Thyroid gland (tissue), 4 donors: ENCODE results near the gene TRMO. TPM values are rescaled to one million over a fixed set of nuclear protein-coding genes. Genes with fewer than 3 reads are reported as not detected.
"Not testable (repeated sequence)": the region's sequence is repeated elsewhere in the genome, so short reads cannot be mapped to it uniquely, and the experiment has no call there.

Experiments
- DNase-seq, 2 donors: peaks; one replicate each; pipeline ENCODE4 v3.0.0-alpha.2; 2019
- H3K27ac ChIP-seq, 3 donors: fragments of 200-600 bp; sonication (generic); 1 replicate in 2 of 3; 2 replicates in 1 of 3; pipeline ENCODE4 v1.5.1; 2016 to 2019; ENCODE audit warnings: mild to moderate bottlenecking in 1 of 3, moderate library complexity in 1 of 3
- H3K27me3 ChIP-seq: fragments of 200-600 bp; sonication (generic); one replicate; pipeline ENCODE4 v1.5.1; 2019
- H3K36me3 ChIP-seq, 2 donors: fragments of 200-600 bp; sonication (generic); one replicate each; pipeline ENCODE4 v1.5.1; 2016 to 2019
- H3K4me1 ChIP-seq, 2 donors: fragments of 200-600 bp; sonication (generic); one replicate each; pipeline ENCODE4 v1.5.1; 2017 to 2019
- H3K4me3 ChIP-seq, 3 donors: fragments of 200-600 bp; sonication (generic); replicated peaks in 1 of 3; 1 replicate in 2 of 3; 2 replicates in 1 of 3; pipeline ENCODE4 v1.5.1; 2016; ENCODE audit warnings: mild to moderate bottlenecking in 1 of 3
- H3K9me3 ChIP-seq: fragments of 200-600 bp; sonication (generic); one replicate; pipeline ENCODE4 v1.5.1; 2017
- CTCF ChIP-seq, 6 experiments: fragments of 200-600 bp in 3 of 6; fragments of 450-650 bp in 3 of 6; sonication (generic) in 3 of 6; IDR thresholded peaks; one replicate each; pipeline ENCODE4 v1.5.1; 2016 to 2019; ENCODE audit warnings: antibody characterized with exemption in 6 of 6, mild to moderate bottlenecking in 2 of 6, inconsistent platforms in 1 of 6, moderate library complexity in 1 of 6
- POLR2A ChIP-seq, 2 donors: fragments of 450-650 bp; IDR thresholded peaks; one replicate each; pipeline ENCODE4 v1.6.1; 2017; ENCODE audit warnings: antibody characterized with exemption in 2 of 2, mild to moderate bottlenecking in 2 of 2, moderate library complexity in 1 of 2
- WGBS, 2 donors: methylation state at CpG; one replicate each; pipeline ENCODE4 v1.1.5; 2017; 5-methylcytosine and 5-hydroxymethylcytosine counted together
- intact Hi-C: fragments of 100-400 bp; cut with DNase I; formaldehyde crosslinking; loops from one replicate; pipeline ENCODE4 v1.15.1; 2023
- total RNA-seq, 4 donors: library from RNA; depleted of rRNA; stranded (reverse); fragments of >200 nt; gene quantifications; one replicate each; pipeline ENCODE4 v1.2.3, GENCODE V29; 2016

Gene TRMO
- total RNA-seq, 4 donors from 2014 or later, result 56.6 to 81.6 (median 59.0) TPM

- WGBS, 2 donors, result 77 to 81% methylated on average over 2 of the region's 2 CpGs
- Histone ChIP-seq H3K4me3 (no peak overlapping the region), H3K4me1 (no peaks in the 10 kb centered on the region), H3K27me3 (no peaks in the 10 kb centered on the region), H3K9me3 (no peaks in the 10 kb centered on the region), H3K36me3 (no peaks in the 10 kb centered on the region), H3K27ac (no peak overlapping the region)
- intact Hi-C loops, result no loop called here
- no peak for TF ChIP-seq POLR2A (IDR thresholded peaks at IDR 0.05)
- TF ChIP-seq CTCF (IDR thresholded peaks at IDR 0.05), result no peak
- DNase-seq, result no peak
Measured at GRCh38 chr9:97963232-97963631, 40.9 kb upstream of the TRMO start.

- H3K4me3 ChIP-seq, result no peak overlapping the region
- TF ChIP-seq POLR2A (IDR thresholded peaks at IDR 0.05), result no peak
- TF ChIP-seq CTCF (IDR thresholded peaks at IDR 0.05), result no peak
- no peak overlapping the region for H3K27ac ChIP-seq
- no peaks in the 10 kb centered on the region for H3K27me3 ChIP-seq
- H3K36me3 ChIP-seq, result no peaks in the 10 kb centered on the region
- 75 to 83% methylated on average over 5 of the region's 5 CpGs for WGBS, 2 donors
- H3K9me3 ChIP-seq, result no peaks in the 10 kb centered on the region
- H3K4me1 ChIP-seq, result no peaks in the 10 kb centered on the region
- intact Hi-C loops, result no loop called here
- DNase-seq, result no peak
Measured at GRCh38 chr9:97962575-97962974, 40.3 kb upstream of the TRMO start.

DNA sequence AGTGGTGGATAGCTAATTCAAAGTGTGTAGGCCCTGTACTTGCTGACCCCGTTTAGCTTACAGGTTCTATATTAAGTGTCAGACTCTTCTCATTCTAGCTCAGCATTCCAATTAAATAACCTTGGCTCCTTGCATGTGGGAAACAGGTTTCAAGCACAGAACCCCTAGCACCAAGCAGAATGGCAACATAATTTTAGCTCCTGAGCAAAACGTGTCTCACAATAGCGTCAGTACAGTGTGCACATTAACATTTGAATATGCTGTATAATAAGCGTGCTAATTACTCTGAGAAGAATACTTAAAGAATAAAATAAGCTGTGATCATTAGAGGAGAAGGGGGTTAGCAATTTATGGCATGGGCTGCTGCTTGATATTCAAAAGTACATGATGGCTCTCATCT is 39.8 kb upstream of the TRMO start:
- Histone ChIP-seq H3K27ac (no peak overlapping the region), H3K36me3 (no peaks in the 10 kb centered on the region), H3K27me3 (no peaks in the 10 kb centered on the region), H3K4me1 (no peaks in the 10 kb centered on the region), H3K9me3 (no peaks in the 10 kb centered on the region), H3K4me3 (no peak overlapping the region)
- 74 to 81% methylated on average over 4 of the region's 4 CpGs for WGBS, 2 donors
- intact Hi-C loops, result no loop called here
- DNase-seq, result no peak
- TF ChIP-seq CTCF (IDR thresholded peaks at IDR 0.05), result no peak
- TF ChIP-seq POLR2A (IDR thresholded peaks at IDR 0.05), result no peak

DNA sequence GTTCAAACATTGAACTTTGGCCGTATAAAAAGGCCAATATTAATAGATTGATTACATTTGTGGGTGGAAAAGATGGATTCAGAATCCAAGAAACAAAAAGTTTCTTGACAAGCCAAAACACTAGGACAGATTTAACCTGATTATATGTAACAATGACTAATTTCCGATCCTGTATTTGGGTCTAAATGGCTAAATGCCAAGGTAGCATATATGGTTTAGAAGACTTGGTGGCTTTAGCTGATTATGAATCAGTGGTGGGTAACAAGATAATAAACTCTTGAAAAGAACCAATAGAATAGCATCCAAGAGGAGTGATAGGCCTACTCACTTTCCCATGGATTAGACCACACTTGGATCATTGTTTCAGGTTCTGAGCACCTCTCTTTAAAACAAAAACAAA is 39.1 kb upstream of the TRMO start:
- intact Hi-C loops, result no loop called here
- H3K27me3 ChIP-seq, result no peaks in the 10 kb centered on the region
- H3K4me3 ChIP-seq, result no peak overlapping the region
- no peak overlapping the region for H3K27ac ChIP-seq
- 93 to 96% methylated on average over 2 of the region's 2 CpGs for WGBS, 2 donors
- DNase-seq, result no peak
- TF ChIP-seq CTCF (IDR thresholded peaks at IDR 0.05) (no peak), POLR2A (IDR thresholded peaks at IDR 0.05) (no peak)
- H3K36me3 ChIP-seq, result no peaks in the 10 kb centered on the region
- H3K4me1 ChIP-seq, result no peaks in the 10 kb centered on the region
- no peaks in the 10 kb centered on the region for H3K9me3 ChIP-seq

DNA sequence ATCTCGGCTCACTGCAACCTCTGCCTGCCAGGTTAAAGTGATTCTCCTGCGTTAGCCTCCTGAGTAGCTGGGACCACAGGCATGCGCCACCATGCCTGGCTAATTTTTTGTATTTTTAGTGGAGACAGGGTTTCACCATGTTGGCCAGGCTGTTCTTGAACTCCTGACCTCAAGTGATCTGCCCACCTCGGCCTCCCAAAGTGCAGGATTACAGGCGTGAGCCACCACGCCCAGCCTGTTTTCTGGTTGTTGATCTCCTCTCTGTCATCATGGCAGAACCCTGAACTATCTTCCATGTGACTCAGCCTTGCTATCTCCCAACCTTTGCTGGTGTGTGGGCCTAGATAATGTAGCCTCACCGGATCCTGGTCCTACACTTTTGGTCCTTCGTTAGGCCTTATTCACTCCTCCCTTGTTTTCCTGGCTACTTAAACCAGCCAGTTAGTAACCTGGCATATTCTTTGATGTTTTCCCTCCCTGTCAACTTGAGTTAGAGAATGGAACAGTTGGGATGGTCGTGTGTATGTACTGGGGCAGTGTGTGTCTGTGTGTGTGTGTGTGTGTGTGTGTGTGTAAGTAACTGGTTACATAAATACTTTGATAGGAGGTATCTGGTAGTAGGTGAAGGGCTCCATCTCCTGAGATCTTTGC is 38.5 kb upstream of the TRMO start:
- DNase-seq, H3K27me3 ChIP-seq, H3K4me3 ChIP-seq, intact Hi-C loops, H3K9me3 ChIP-seq, H3K4me1 ChIP-seq, H3K27ac ChIP-seq, H3K36me3 ChIP-seq: not testable (repeated sequence)
- 91 to 96% methylated on average over 9 of the region's 9 CpGs for WGBS, 2 donors

DNA sequence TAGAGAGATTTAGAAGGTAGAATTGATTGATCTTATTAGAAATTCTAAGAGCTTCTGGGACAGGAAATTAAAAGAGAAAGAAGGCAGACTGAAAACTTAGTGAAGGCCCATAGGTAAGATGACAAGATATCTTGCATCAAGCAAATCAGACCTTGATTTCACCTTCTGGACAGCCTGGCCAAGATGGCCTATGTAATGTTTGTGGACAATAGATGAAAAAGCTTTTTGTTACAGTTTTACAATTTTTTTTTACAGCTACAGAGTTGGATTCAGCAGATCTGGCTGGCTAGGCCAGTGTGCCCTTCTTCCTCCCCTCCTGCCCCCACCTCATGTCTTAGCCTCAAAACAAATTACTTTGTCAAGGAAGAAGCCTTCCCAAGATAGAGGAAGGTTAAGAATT is 37.3 kb upstream of the TRMO start:
- Histone ChIP-seq H3K4me1 (no peaks in the 10 kb centered on the region), H3K36me3 (no peaks in the 10 kb centered on the region), H3K9me3 (no peaks in the 10 kb centered on the region), H3K27me3 (no peaks in the 10 kb centered on the region), H3K27ac (no peak overlapping the region), H3K4me3 (no peak overlapping the region)
- no peak for TF ChIP-seq CTCF (IDR thresholded peaks at IDR 0.05)
- no peak for TF ChIP-seq POLR2A (IDR thresholded peaks at IDR 0.05)
- no peak for DNase-seq
- intact Hi-C loops, result no loop called here
